ENCODE data around the gene MKNK2. TPM values are rescaled to one million over a fixed set of nuclear protein-coding genes. Genes with fewer than 3 reads are reported as not detected.

The MKNK2 gene
- total RNA-seq, 1 experiment from 2014 or later, result 240 TPM

GRCh38 chr19:2012941-2013682 lies 37.9 kb downstream of the MKNK2 start:
- DNase-seq (ENCODE audit: low read depth, low spot score) (no peak), ATAC-seq (no peak)
- ChIA-PET POLR2A (no interaction called here), CTCF (interaction anchor here (0.6 kb wide), 1 partner anchor 11 kb away, joined by 5 read pairs; no protein-coding TSS in a partner anchor)
- Histone ChIP-seq H3K4me1 (ENCODE audit: control insufficient read depth, insufficient read depth, low read length) (no peaks in the 10 kb centered on the region), H3K4me3 (ENCODE audit: low read depth in 2 of 2, low read length in 2 of 2) (no peak overlapping the region), H3K27ac (ENCODE audit: low read length) (no peak overlapping the region), H3K36me3 (ENCODE audit: control insufficient read depth, insufficient read depth, low read length) (peaks cover 3% of the 10 kb centered on the region; the same call in 1 of the 2 replicates), H3K9me3 (ENCODE audit: control insufficient read depth, insufficient read depth, low read depth, low read length) (no peaks in the 10 kb centered on the region), H3K27me3 (ENCODE audit: control insufficient read depth, insufficient read depth, low read length) (no peaks in the 10 kb centered on the region)
- in situ Hi-C loops (cut with HindIII; ENCODE audit: low pct_unique_long_range_greater_than_20kb, low sequenced_read_pairs) (no loop called here), intact Hi-C loops (cut with micrococcal nuclease; ENCODE audit: unreplicated experiment) (no loop called here)
- no TSS peak for BruUV-seq (replicated peaks)
- no peak for TF ChIP-seq REST (IDR thresholded peaks at IDR 0.05; ENCODE audit: insufficient read depth in 1 of 2, low read depth in 2 of 2, low read length in 1 of 2)
- TF ChIP-seq TCF7L2 (IDR thresholded peaks at IDR 0.05; ENCODE audit: low read depth, low read length), result no peak
- TF ChIP-seq POLR2AphosphoS5 (IDR thresholded peaks at IDR 0.05; ENCODE audit: low read depth, low read length), result no peak
- no peak for TF ChIP-seq SIN3A (IDR thresholded peaks at IDR 0.05; ENCODE audit: borderline replicate concordance, insufficient read depth, low read depth, low read length)
- TF ChIP-seq CTCF (IDR thresholded peaks at IDR 0.05), result no peak

GRCh38 chr19:2011169-2011568 lies 39.9 kb downstream of the MKNK2 start:
- in situ Hi-C loops (cut with HindIII; ENCODE audit: low pct_unique_long_range_greater_than_20kb, low sequenced_read_pairs), result no loop called here
- intact Hi-C loops (cut with micrococcal nuclease; ENCODE audit: unreplicated experiment), result no loop called here
- POLR2A ChIA-PET, result no interaction called here

More at GRCh38 chr19:2011169-2011568, 39.9 kb downstream of the MKNK2 start:
- Histone ChIP-seq H3K4me3 (ENCODE audit: low read depth in 2 of 2, low read length in 2 of 2) (no peak overlapping the region), H3K27ac (ENCODE audit: low read length) (no peak overlapping the region), H3K9me3 (ENCODE audit: control insufficient read depth, insufficient read depth, low read depth, low read length) (no peaks in the 10 kb centered on the region), H3K4me1 (ENCODE audit: control insufficient read depth, insufficient read depth, low read length) (no peaks in the 10 kb centered on the region), H3K36me3 (ENCODE audit: control insufficient read depth, insufficient read depth, low read length) (peaks cover 3% of the 10 kb centered on the region; the same call in 1 of the 2 replicates), H3K27me3 (ENCODE audit: control insufficient read depth, insufficient read depth, low read length) (no peaks in the 10 kb centered on the region)
- CTCF ChIA-PET, result interaction anchor here (0.8 kb wide), 1 partner anchor 82 kb away, joined by 12 read pairs; no protein-coding TSS in a partner anchor
- DNase-seq (ENCODE audit: low read depth, low spot score) (no peak), ATAC-seq (no peak)
- TF ChIP-seq POLR2AphosphoS5 (IDR thresholded peaks at IDR 0.05; ENCODE audit: low read depth, low read length), result no peak
- no peak for TF ChIP-seq TCF7L2 (IDR thresholded peaks at IDR 0.05; ENCODE audit: low read depth, low read length)
- no peak for TF ChIP-seq SIN3A (IDR thresholded peaks at IDR 0.05; ENCODE audit: borderline replicate concordance, insufficient read depth, low read depth, low read length)
- no peak for TF ChIP-seq REST (IDR thresholded peaks at IDR 0.05; ENCODE audit: insufficient read depth in 1 of 2, low read depth in 2 of 2, low read length in 1 of 2)
- no peak for TF ChIP-seq CTCF (IDR thresholded peaks at IDR 0.05)
- no TSS peak for BruUV-seq (replicated peaks)

Data from Panc1 (cell line).